Measurements from ENCODE around the gene ARTN. TPM values are rescaled to one million over a fixed set of nuclear protein-coding genes. Genes with fewer than 3 reads are reported as not detected.

The ARTN gene
- total RNA-seq, 4 donors from 2014 or later: 0.48 to 2.7 (median 1.3) TPM; not detected in 1

GRCh38 chr1:43978551-43979260, 45.1 kb downstream of the ARTN start, which contains the start of gene B4GALT2:
B4GALT2 (plus strand) TSS chr1:43979210; CDS start chr1:43981161, 1,951 bp downstream.
- Histone ChIP-seq H3K27me3 (no peaks in the 10 kb centered on the region), H3K4me3 (peak within 1 kb of the TSS; percentile 42 to 87), H3K27ac (peak within 1 kb of the TSS; percentile 52 to 70), H3K9me3 (no peaks in the 10 kb centered on the region), H3K4me1 (peaks cover 4 to 8% of the 10 kb centered on the region in 2 donors), H3K36me3 (no peaks in the 10 kb centered on the region)
- TF ChIP-seq POLR2A (IDR thresholded peaks at IDR 0.05) (no peak), CTCF (IDR thresholded peaks at IDR 0.05) (no peak)
- intact Hi-C loops (cut with DNase I; ENCODE audit: low total_unique reads): no loop called here
- DNase-seq: peak; percentile 26 to 53

- intact Hi-C loops (cut with DNase I; ENCODE audit: low total_unique reads): no loop called here
- Histone ChIP-seq H3K4me1 (peaks cover 4 to 8% of the 10 kb centered on the region in 2 donors), H3K4me3 (peak overlapping the region; percentile 42 to 87), H3K9me3 (no peaks in the 10 kb centered on the region), H3K27me3 (no peaks in the 10 kb centered on the region), H3K27ac (peak overlapping the region; percentile 52 to 70), H3K36me3 (no peaks in the 10 kb centered on the region)
- no peak for DNase-seq
- TF ChIP-seq CTCF (IDR thresholded peaks at IDR 0.05) (no peak), POLR2A (IDR thresholded peaks at IDR 0.05) (no peak)
Measured at GRCh38 chr1:43979261-43979527, 45.6 kb downstream of the ARTN start.

GRCh38 chr1:43979528-43980254, 46.1 kb downstream of the ARTN start:
- no peak for TF ChIP-seq CTCF (IDR thresholded peaks at IDR 0.05)
- no peak for TF ChIP-seq POLR2A (IDR thresholded peaks at IDR 0.05)
- peak overlapping the region; percentile 42 to 87 for H3K4me3 ChIP-seq
- no peaks in the 10 kb centered on the region for H3K9me3 ChIP-seq
- peak; percentile 42 to 60 for DNase-seq
- peaks cover 4 to 8% of the 10 kb centered on the region in 2 donors for H3K4me1 ChIP-seq
- intact Hi-C loops (cut with DNase I; ENCODE audit: low total_unique reads): no loop called here
- H3K27me3 ChIP-seq: no peaks in the 10 kb centered on the region
- H3K27ac ChIP-seq: peak overlapping the region; percentile 52 to 70
- no peaks in the 10 kb centered on the region for H3K36me3 ChIP-seq

- peaks cover 4 to 8% of the 10 kb centered on the region in 2 donors for H3K4me1 ChIP-seq
- no peaks in the 10 kb centered on the region for H3K9me3 ChIP-seq
- H3K27me3 ChIP-seq: no peaks in the 10 kb centered on the region
- H3K4me3 ChIP-seq: peak overlapping the region; percentile 42 to 87
- intact Hi-C loops (cut with DNase I; ENCODE audit: low total_unique reads): no loop called here
- H3K27ac ChIP-seq: peak overlapping the region; percentile 52 to 70
- H3K36me3 ChIP-seq: no peaks in the 10 kb centered on the region
- TF ChIP-seq POLR2A (IDR thresholded peaks at IDR 0.05) (no peak), CTCF (IDR thresholded peaks at IDR 0.05) (no peak)
- DNase-seq: peak in 1 of 2 donors; percentile 20
Measured at GRCh38 chr1:43980255-43981134, 46.9 kb downstream of the ARTN start.

Measured in uterus (tissue), 4 donors.